Heart left ventricle (tissue), 13 donors: Measurements from ENCODE around the gene LHX2.

Experiments used
- CTCF ChIP-seq, 12 donors: fragments of 200-600 bp; sonication (generic) in 4 of 12; IDR thresholded peaks; one replicate each; pipeline versions ENCODE4 v1.5.0 to v1.8.0; 2018 to 2022; ENCODE audit warnings: antibody characterized with exemption in 12 of 12, mild to moderate bottlenecking in 5 of 12
- POLR2A ChIP-seq, 2 donors: fragments of 450-650 bp; IDR thresholded peaks; one replicate each; pipeline ENCODE4 v1.6.1; 2017; ENCODE audit warnings: antibody characterized with exemption in 2 of 2, mild to moderate bottlenecking in 2 of 2, moderate library complexity in 2 of 2
- donor health status: ischemic (EF 13 %, LVEDD 7.1; RV severe dilation, severe dysfunction).
- donor health status: DM: no; HTN: yes; CAD: no.
- donor health status: DM: no; HTN: no; CAD: no.
- donor health status: ischemic (EF 25% LVEDD 6.9; RV normal size, moderate dysfunction).
- donor health status: ischemic (EF 25% LVEDD 5.7; RV mildly dilated, moderate dysfunction).
- donor health status: ischemic (EF 35%, LVEDD 5.7; RV mildly dilated, moderate dysfunction).
- donor health status: nonischemic (EF 11% LVEDD 7.7; RV severe dilation, severe dysfunction).
- donor health status: DM: yes; HTN: yes; CAD: no.
- donor health status: PGD.
- donor health status: ischemic (EF 29% LVEDD 5.4; RV normal size, mild dysfunction).
- donor health status: nonischemic (EF 23%, LVEDD 6.1; RV moderate dilation, normal function).

GRCh38 chr9:124033348-124033747, 21.8 kb downstream of the LHX2 start:
- TF ChIP-seq CTCF (IDR thresholded peaks at IDR 0.05) (no peak), POLR2A (IDR thresholded peaks at IDR 0.05) (no peak)
